Ascending aorta (tissue), 2 donors: ENCODE results near the gene APELA. TPM values are rescaled to one million over a fixed set of nuclear protein-coding genes. Genes with fewer than 3 reads are reported as not detected.
"Not testable (repeated sequence)": the region's sequence is repeated elsewhere in the genome, so short reads cannot be mapped to it uniquely, and the experiment has no call there.

Source experiments
- DNase-seq, 2 donors: peaks; one replicate each; pipeline ENCODE4 v3.0.0-alpha.2; 2019; ENCODE audit warnings: low spot score in 2 of 2
- H3K27ac ChIP-seq, 2 donors: fragments of 200-600 bp; sonication (generic); one replicate each; pipeline ENCODE4 v1.5.1; 2016 to 2017; ENCODE audit warnings: mild to moderate bottlenecking in 1 of 2
- H3K27me3 ChIP-seq: fragments of 200-600 bp; sonication (generic); one replicate; pipeline ENCODE4 v1.5.1; 2017
- H3K36me3 ChIP-seq, 2 donors: fragments of 200-600 bp; sonication (generic); one replicate each; pipeline ENCODE4 v1.5.1; 2016
- H3K4me1 ChIP-seq, 2 donors: fragments of 200-600 bp; sonication (generic); one replicate each; pipeline ENCODE4 v1.5.1; 2016 to 2017; ENCODE audit warnings: mild to moderate bottlenecking in 1 of 2
- H3K4me3 ChIP-seq, 2 donors: fragments of 200-600 bp; sonication (generic); one replicate each; pipeline ENCODE4 v1.5.1; 2016 to 2017; ENCODE audit warnings: mild to moderate bottlenecking in 1 of 2
- H3K9me3 ChIP-seq, 2 donors: fragments of 200-600 bp; sonication (generic); one replicate each; pipeline ENCODE4 v1.5.1; 2016
- intact Hi-C: fragments of 100-400 bp; cut with DNase I; formaldehyde crosslinking; loops from one replicate; pipeline ENCODE4 v1.15.1; 2023
- total RNA-seq: library from RNA; depleted of rRNA; stranded (reverse); fragments of >200 nt; gene quantifications from one replicate; pipeline ENCODE4 v1.1.0, GENCODE V29; 2016
- TF ChIP-seq, protein P1 (sequence below), 3 experiments: fragments of 200-600 bp in 2 of 3; fragments of 450-650 bp in 1 of 3; sonication (generic) in 2 of 3; IDR thresholded peaks; one replicate each; pipeline ENCODE4 v1.5.1; 2016 to 2019; ENCODE audit warnings: antibody characterized with exemption in 3 of 3, mild to moderate bottlenecking in 1 of 3, moderate library complexity in 1 of 3

APELA gene
- total RNA-seq, 1 donor from 2014 or later, result not detected

GRCh38 chr4:164935363-164935762 lies 58.4 kb downstream of the APELA start:
- intact Hi-C loops, result no loop called here
- H3K4me1 ChIP-seq, result no peaks in the 10 kb centered on the region
- TF ChIP-seq, protein P1, sequence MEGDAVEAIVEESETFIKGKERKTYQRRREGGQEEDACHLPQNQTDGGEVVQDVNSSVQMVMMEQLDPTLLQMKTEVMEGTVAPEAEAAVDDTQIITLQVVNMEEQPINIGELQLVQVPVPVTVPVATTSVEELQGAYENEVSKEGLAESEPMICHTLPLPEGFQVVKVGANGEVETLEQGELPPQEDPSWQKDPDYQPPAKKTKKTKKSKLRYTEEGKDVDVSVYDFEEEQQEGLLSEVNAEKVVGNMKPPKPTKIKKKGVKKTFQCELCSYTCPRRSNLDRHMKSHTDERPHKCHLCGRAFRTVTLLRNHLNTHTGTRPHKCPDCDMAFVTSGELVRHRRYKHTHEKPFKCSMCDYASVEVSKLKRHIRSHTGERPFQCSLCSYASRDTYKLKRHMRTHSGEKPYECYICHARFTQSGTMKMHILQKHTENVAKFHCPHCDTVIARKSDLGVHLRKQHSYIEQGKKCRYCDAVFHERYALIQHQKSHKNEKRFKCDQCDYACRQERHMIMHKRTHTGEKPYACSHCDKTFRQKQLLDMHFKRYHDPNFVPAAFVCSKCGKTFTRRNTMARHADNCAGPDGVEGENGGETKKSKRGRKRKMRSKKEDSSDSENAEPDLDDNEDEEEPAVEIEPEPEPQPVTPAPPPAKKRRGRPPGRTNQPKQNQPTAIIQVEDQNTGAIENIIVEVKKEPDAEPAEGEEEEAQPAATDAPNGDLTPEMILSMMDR (IDR thresholded peaks at IDR 0.05), result no peak
- no peaks in the 10 kb centered on the region for H3K36me3 ChIP-seq
- no peaks in the 10 kb centered on the region for H3K9me3 ChIP-seq
- H3K4me3 ChIP-seq, result no peak overlapping the region
- H3K27ac ChIP-seq, result no peak overlapping the region
- DNase-seq, result no peak
- no peaks in the 10 kb centered on the region for H3K27me3 ChIP-seq

DNA sequence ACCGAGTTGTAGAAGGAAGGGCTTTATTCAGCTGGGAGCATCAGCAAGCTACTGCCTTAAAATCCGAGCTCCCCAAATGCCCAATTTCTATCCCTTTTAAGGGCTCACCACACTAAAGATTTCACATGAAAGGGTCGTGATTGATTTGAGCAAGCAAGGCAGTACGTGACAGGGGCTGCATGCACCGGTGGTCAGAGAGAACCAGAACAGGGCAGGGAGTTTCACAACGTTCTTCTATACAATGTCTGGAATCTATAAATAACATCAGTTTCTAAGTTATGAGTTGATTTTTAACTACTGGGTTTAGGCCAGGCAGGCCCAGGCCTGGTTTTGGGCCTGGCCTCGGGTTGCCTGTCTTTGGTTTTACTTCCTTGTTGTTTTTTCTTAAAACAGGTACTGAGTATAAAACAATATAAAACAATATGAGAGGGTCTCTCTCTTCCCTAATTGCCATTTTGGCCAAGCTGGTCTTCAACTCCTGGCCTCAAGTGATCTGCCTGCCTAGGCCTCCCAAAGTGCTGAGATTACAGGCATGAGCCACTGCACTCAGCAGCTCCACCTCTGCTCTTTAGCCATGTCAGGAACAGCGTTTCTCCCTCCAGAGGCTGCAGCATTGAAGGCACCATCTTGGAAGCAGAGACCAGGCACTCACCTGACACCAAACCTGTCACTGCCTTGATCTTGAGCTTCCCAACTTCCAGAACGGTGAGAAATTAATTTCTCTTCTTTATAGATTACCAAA lies 59.1 kb downstream of the APELA start:
- H3K36me3 ChIP-seq, intact Hi-C loops, H3K4me3 ChIP-seq: not testable (repeated sequence)

GRCh38 chr4:164937576-164938270 lies 60.7 kb downstream of the APELA start:
- no peak overlapping the region for H3K27ac ChIP-seq
- no peaks in the 10 kb centered on the region for H3K4me1 ChIP-seq
- no peak overlapping the region for H3K4me3 ChIP-seq
- intact Hi-C loops, result no loop called here
- H3K27me3 ChIP-seq, result no peaks in the 10 kb centered on the region
- no peaks in the 10 kb centered on the region for H3K9me3 ChIP-seq
- H3K36me3 ChIP-seq, result no peaks in the 10 kb centered on the region
- DNase-seq, result no peak
- TF ChIP-seq, protein P1 (IDR thresholded peaks at IDR 0.05), result no peak

More for the DNA sequence above, 59.1 kb downstream of the APELA start:
- H3K9me3 ChIP-seq, H3K4me1 ChIP-seq, H3K27ac ChIP-seq, H3K27me3 ChIP-seq, DNase-seq: not testable (repeated sequence)

DNA sequence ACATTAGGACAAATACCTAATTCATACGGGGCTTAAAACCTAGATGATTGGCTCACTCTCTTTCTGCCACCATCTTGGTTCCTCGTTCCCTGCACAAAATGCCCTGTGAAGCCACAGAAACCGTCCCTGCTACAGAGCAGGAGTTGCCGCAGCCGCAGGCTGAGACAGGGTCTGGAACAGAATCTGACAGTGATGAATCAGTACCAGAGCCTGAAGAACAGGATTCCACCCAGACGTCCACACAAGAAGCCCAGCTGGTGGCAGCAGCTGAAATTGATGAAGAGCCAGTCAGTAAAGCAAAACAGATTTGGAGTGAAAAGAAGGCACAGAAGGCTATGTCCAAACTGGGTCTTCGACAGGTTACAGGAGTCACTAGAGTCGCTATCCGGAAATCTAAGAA lies 66.2 kb downstream of the APELA start:
- Histone ChIP-seq H3K9me3 (no peaks in the 10 kb centered on the region), H3K27ac (no peak overlapping the region), H3K4me1 (no peaks in the 10 kb centered on the region), H3K27me3 (no peaks in the 10 kb centered on the region), H3K4me3 (no peak overlapping the region), H3K36me3 (no peaks in the 10 kb centered on the region)
- intact Hi-C loops, result no loop called here
- TF ChIP-seq, protein P1 (IDR thresholded peaks at IDR 0.05), result no peak
- no peak for DNase-seq

DNA sequence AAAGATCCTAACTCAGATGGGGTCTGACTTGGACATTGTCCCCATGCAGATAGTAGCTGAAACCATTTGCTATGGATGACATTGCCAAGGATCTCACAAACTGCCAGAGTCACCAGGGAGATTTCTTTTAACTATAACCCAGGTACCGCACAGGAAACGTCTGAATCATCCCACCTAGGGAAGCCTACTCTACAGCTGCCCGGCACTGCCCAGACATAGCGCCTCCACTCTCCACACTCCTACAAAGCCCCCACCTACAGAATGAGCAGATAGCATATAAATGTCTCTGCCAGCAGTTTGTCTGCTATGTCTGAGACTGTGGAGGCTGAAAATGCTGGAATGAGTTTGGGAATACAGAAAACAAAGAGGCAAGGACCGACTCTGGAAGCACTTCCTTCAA lies 68.2 kb downstream of the APELA start:
- Histone ChIP-seq H3K27ac (no peak overlapping the region), H3K36me3 (no peaks in the 10 kb centered on the region), H3K4me3 (no peak overlapping the region), H3K27me3 (no peaks in the 10 kb centered on the region), H3K9me3 (no peaks in the 10 kb centered on the region), H3K4me1 (no peaks in the 10 kb centered on the region)
- intact Hi-C loops, result no loop called here
- no peak for DNase-seq
- TF ChIP-seq, protein P1 (IDR thresholded peaks at IDR 0.05), result no peak

DNA sequence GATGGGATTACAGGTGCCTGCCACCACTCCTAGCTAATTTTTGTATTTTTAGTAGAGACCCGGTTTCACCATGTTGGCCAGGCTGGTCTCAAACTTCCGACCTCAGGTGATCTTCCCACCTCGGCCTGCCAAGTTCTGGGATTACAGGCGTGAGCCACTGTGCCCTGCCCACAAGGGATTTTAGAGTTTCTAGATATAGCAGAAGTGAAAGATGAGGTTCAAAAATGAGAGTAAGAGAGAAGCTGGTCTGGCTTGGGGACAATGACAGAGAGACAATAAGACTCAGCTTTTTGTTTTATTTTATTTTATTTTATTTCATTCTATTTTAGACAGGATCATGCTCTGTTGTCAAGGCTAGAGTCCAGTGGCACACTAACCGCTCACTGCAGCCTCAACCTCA lies 69.8 kb downstream of the APELA start:
- TF ChIP-seq, protein P1 (IDR thresholded peaks at IDR 0.05), result no peak
- H3K27me3 ChIP-seq, result no peaks in the 10 kb centered on the region

More for the DNA sequence above, 69.8 kb downstream of the APELA start:
- intact Hi-C loops, result no loop called here
- Histone ChIP-seq H3K4me3 (no peak overlapping the region), H3K9me3 (no peaks in the 10 kb centered on the region), H3K4me1 (no peaks in the 10 kb centered on the region), H3K27ac (no peak overlapping the region), H3K36me3 (no peaks in the 10 kb centered on the region)
- DNase-seq, result no peak
